HepG2 (cell line): Measurements from ENCODE around the gene ZMIZ1. TPM values are rescaled to one million over a fixed set of nuclear protein-coding genes. Genes with fewer than 3 reads are reported as not detected.

ENCODE experiments used
- ATAC-seq: fragments of 200-7000 bp; cut with Tn5 transposase; 3 replicates; pipeline ENCODE4 v1.9.1; 2020; ENCODE audit warnings: mild to moderate bottlenecking, moderate library complexity
- BruUV-seq: library from RNA; stranded (reverse); fragments of 400-500 nt; replicated peaks from 2 replicates; lab custom pipeline; 2021; lab: Mats Ljungman, UMichigan
- CTCF ChIA-PET: fragments of 300-600 bp; formaldehyde crosslinking; extraction: SDS; loops from one replicate; lab custom pipeline; 2021; ENCODE audit warnings: low total read pairs, inconsistent platforms, low intra/inter-chr PET ratio; lab: Yijun Ruan, JAX
- POLR2A ChIA-PET: fragments of 350-600 bp; sonication (Branson Sonifier 250); formaldehyde crosslinking; loops from one replicate; lab custom pipeline; 2020; ENCODE audit warnings: antibody characterized with exemption, inconsistent platforms; lab: Yijun Ruan, JAX
- DNase-seq: peaks from one replicate; pipeline ENCODE4 v3.0.0-alpha.2; 2015; ENCODE audit warnings: low spot score
- FAIRE-seq: peaks from 3 replicates; lab custom pipeline; 2011; peaks lifted over from hg19 to GRCh38; lab: Jason Lieb, UNC
- H2AFZ ChIP-seq: one replicate; pipeline ENCODE4 v1.6.1; 2011; ENCODE audit warnings: low read length, inconsistent platforms
- H3K27ac ChIP-seq: fragments of 300-600 bp; 3 replicates; pipeline ENCODE4 v1.8.0; 2011; ENCODE audit warnings: mixed run types, mild to moderate bottlenecking, mixed read lengths, low read length, inconsistent platforms; ENCODE audit not compliant: insufficient read depth; ENCODE audit errors: extremely low read length
- H3K27me3 ChIP-seq, 2 experiments: fragments of 200-600 bp in 1 of 2; 2 replicates in 1 of 2; 3 replicates in 1 of 2; pipeline versions ENCODE4 v1.6.0 to v1.8.0; 2011; ENCODE audit warnings: low read length in 2 of 2, mild to moderate bottlenecking in 2 of 2, moderate library complexity in 2 of 2, inconsistent platforms in 1 of 2; ENCODE audit not compliant: insufficient read depth in 2 of 2, control insufficient read depth in 1 of 2
- H3K36me3 ChIP-seq, 2 experiments: fragments of 200-600 bp in 1 of 2; replicated peaks in 1 of 2; 2 replicates in 1 of 2; 3 replicates in 1 of 2; pipeline versions ENCODE4 v1.5.1 to v1.8.0; 2011; ENCODE audit warnings: low read length in 2 of 2, inconsistent platforms in 1 of 2; ENCODE audit not compliant: insufficient read depth in 2 of 2, control insufficient read depth in 1 of 2
- H3K4me1 ChIP-seq: 2 replicates; pipeline ENCODE4 v1.5.1; 2012; ENCODE audit warnings: low read length, inconsistent platforms; ENCODE audit not compliant: insufficient read depth
- H3K4me2 ChIP-seq: 2 replicates; pipeline ENCODE4 v1.6.0; 2011; ENCODE audit warnings: low read depth, low read length, inconsistent platforms
- H3K4me3 ChIP-seq, 3 experiments: fragments of 200-600 bp in 1 of 3; sonication (generic), shearing (Covaris generic) in 1 of 3; replicated peaks in 1 of 3; 2 replicates each; pipeline ENCODE4 v1.5.1; 2011 to 2016; ENCODE audit warnings: low read length in 3 of 3, inconsistent platforms in 2 of 3, low read depth in 2 of 3, mild to moderate bottlenecking in 2 of 3, control low read depth in 1 of 3, mixed read lengths in 1 of 3; ENCODE audit not compliant: insufficient read depth in 1 of 3
- H3K79me2 ChIP-seq: one replicate; pipeline ENCODE4 v1.6.1; 2011; ENCODE audit warnings: low read length, inconsistent platforms; ENCODE audit not compliant: insufficient read depth
- H3K9ac ChIP-seq: 2 replicates; pipeline ENCODE4 v1.6.0; 2011; ENCODE audit warnings: mild to moderate bottlenecking, low read depth, low read length, inconsistent platforms; ENCODE audit not compliant: insufficient read depth
- H3K9me3 ChIP-seq: 2 replicates; pipeline ENCODE4 v1.5.1; 2012; ENCODE audit warnings: mild to moderate bottlenecking, low read length
- H4K20me1 ChIP-seq: 2 replicates; pipeline ENCODE4 v1.6.0; 2011; ENCODE audit warnings: inconsistent platforms, mild to moderate bottlenecking, low read length, moderate library complexity; ENCODE audit not compliant: insufficient read depth
- NCOA2 ChIP-seq: sonication (generic); formaldehyde crosslinking; IDR thresholded peaks from 2 replicates; pipeline ENCODE4 v1.8.0; 2022; ENCODE audit warnings: inconsistent platforms
- NFKB2 ChIP-seq: sonication (generic); formaldehyde crosslinking; IDR thresholded peaks from 2 replicates; pipeline ENCODE4 v1.4.0; 2020; ENCODE audit warnings: missing genetic modification reagents, borderline replicate concordance
- ZNF629 ChIP-seq: sonication (generic); formaldehyde crosslinking; conservative IDR thresholded peaks from 2 replicates; pipeline ENCODE4 v1.5.0; 2020; ENCODE audit warnings: missing genetic modification reagents
- WGBS: methylation state at CpG from one replicate; pipeline ENCODE4 v1.1.6; 2017; ENCODE audit warnings: low lambda C conversion rate; 5-methylcytosine and 5-hydroxymethylcytosine counted together
- in situ Hi-C: cut with HindIII; loops from 2 replicates; pipeline ENCODE4 v1.10.0; 2017; ENCODE audit warnings: low pct_unique_long_range_greater_than_20kb; ENCODE audit not compliant: extremely low pct_ligation_motif_present
- intact Hi-C: fragments of 100-400 bp; cut with micrococcal nuclease; formaldehyde crosslinking; loops from one replicate; pipeline ENCODE4 v1.10.0; 2022; ENCODE audit not compliant: unreplicated experiment
- polyA plus RNA-seq, 8 experiments: library from polyadenylated mRNA; depleted of rRNA in 3 of 8; stranded (reverse) in 7 of 8; unstranded in 1 of 8; fragments of >200 nt; fragmentation: Illumina TruSeq in 4 of 8; extraction: Trizol in 4 of 8; gene quantifications; 2 replicates each; pipeline versions ENCODE4 v1.2.1 to v1.2.3, GENCODE V29; 2011 to 2016; ENCODE audit warnings: low read depth in 4 of 8, missing spikeins in 1 of 8, mixed read lengths in 1 of 8; ENCODE audit not compliant: insufficient read depth in 1 of 8
- total RNA-seq, 5 experiments: library from RNA; depleted of rRNA; stranded (reverse); fragments of >200 nt; fragmentation: Illumina TruSeq; extraction: Trizol; gene quantifications; 2 replicates each; pipeline ENCODE4 v1.2.3, GENCODE V29; 2016; ENCODE audit warnings: low read depth in 1 of 5
- TF ChIP-seq, protein P1 (sequence below): sonication (generic); formaldehyde crosslinking; IDR thresholded peaks from 2 replicates; pipeline ENCODE4 v1.5.1; 2020; ENCODE audit warnings: mild to moderate bottlenecking, missing genetic modification reagents, moderate library complexity

Gene ZMIZ1
- total and polyA plus RNA-seq, 2 of the 13 experiments (the other 11 are each of a cell fraction or from before 2014, with no cell fraction given): 5.3 to 10.2 TPM

DNA sequence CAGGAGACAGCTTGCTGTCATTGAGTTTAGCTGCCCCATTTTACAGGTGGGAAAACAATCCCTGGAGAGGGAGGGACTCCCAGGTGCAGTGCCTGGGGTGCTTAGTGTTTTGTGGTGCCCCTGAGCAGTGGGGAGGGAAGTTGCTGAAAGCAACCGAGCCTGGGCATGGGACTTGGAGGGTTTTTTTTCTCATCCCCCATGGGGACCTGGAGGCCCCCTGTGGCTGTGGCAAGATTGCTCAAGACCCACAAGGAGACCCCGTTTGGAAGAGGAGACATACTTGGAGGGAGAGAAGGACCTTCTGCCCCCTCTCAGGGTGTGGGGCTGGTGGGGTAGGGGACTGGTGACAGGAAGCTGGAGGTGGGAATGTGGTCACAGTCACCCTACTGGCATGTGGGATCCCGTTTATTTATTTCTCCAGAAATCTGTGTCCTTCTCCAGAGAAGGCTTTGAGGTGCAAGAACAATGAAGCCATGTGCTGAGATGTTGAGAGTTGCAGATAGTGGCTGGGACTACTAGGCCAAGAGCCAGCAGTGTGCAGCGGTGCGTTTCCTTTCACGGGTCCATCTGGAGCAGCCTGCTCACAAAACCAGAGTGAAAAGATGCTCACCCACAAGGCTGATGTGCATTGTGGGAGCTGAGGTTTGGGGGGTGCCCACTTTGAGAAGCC lies 21.5 kb downstream of the ZMIZ1 start:
- H3K4me2 ChIP-seq: no peak overlapping the region
- H3K27me3 ChIP-seq: no peaks in the 10 kb centered on the region
- peaks cover 94% of the 10 kb centered on the region for H3K4me1 ChIP-seq
- H3K4me3 ChIP-seq: no peak overlapping the region
- H3K79me2 ChIP-seq: peaks cover 94% of the 10 kb centered on the region
- no peaks in the 10 kb centered on the region for H3K9me3 ChIP-seq
- no peak overlapping the region for H2AFZ ChIP-seq
- FAIRE-seq: no peak
- CTCF ChIA-PET: no interaction called here
- POLR2A ChIA-PET: no interaction called here
- WGBS: 72% methylated on average over 6 of the region's 6 CpGs
- intact Hi-C loops (loop anchor here (5.0 kb wide), 1 partner anchor 37 kb away; no protein-coding TSS in a partner anchor), in situ Hi-C loops (loop anchor here (25.0 kb wide), 1 partner anchor 97 kb away; no protein-coding TSS in a partner anchor)
- BruUV-seq: no TSS peak
- peak overlapping the region; percentile 11 for H3K27ac ChIP-seq
- ATAC-seq: no peak
- TF ChIP-seq ZNF629 (peak; percentile 23; the same call in 1 of the 2 replicates), NFKB2 (no peak)
- peaks cover 13 to 36% of the 10 kb centered on the region in 2 experiments; a peak in 3 of 5 replicates for H3K36me3 ChIP-seq
- H4K20me1 ChIP-seq: peaks cover 94% of the 10 kb centered on the region
- DNase-seq: no peak
- no peak overlapping the region for H3K9ac ChIP-seq

- Histone ChIP-seq H3K27me3 (no peaks in the 10 kb centered on the region), H2AFZ (no peak overlapping the region), H3K4me1 (peaks cover 94% of the 10 kb centered on the region), H3K36me3 (peaks cover 12 to 25% of the 10 kb centered on the region in 2 experiments; a peak in 3 of 5 replicates), H3K79me2 (peaks cover 93% of the 10 kb centered on the region), H3K9ac (no peak overlapping the region), H3K4me2 (no peak overlapping the region), H4K20me1 (peaks cover 89% of the 10 kb centered on the region), H3K4me3 (no peak overlapping the region), H3K9me3 (no peaks in the 10 kb centered on the region), H3K27ac (peak overlapping the region; percentile 27)
- no TSS peak for BruUV-seq
- intact Hi-C loops (loop anchor here (5.0 kb wide), 1 partner anchor 35 kb away; no protein-coding TSS in a partner anchor), in situ Hi-C loops (loop anchor here (25.0 kb wide), 1 partner anchor 95 kb away; no protein-coding TSS in a partner anchor)
- CTCF ChIA-PET: no interaction called here
- TF ChIP-seq NCOA2 (CRISPR knock-in tag): no peak
- TF ChIP-seq, protein P1, sequence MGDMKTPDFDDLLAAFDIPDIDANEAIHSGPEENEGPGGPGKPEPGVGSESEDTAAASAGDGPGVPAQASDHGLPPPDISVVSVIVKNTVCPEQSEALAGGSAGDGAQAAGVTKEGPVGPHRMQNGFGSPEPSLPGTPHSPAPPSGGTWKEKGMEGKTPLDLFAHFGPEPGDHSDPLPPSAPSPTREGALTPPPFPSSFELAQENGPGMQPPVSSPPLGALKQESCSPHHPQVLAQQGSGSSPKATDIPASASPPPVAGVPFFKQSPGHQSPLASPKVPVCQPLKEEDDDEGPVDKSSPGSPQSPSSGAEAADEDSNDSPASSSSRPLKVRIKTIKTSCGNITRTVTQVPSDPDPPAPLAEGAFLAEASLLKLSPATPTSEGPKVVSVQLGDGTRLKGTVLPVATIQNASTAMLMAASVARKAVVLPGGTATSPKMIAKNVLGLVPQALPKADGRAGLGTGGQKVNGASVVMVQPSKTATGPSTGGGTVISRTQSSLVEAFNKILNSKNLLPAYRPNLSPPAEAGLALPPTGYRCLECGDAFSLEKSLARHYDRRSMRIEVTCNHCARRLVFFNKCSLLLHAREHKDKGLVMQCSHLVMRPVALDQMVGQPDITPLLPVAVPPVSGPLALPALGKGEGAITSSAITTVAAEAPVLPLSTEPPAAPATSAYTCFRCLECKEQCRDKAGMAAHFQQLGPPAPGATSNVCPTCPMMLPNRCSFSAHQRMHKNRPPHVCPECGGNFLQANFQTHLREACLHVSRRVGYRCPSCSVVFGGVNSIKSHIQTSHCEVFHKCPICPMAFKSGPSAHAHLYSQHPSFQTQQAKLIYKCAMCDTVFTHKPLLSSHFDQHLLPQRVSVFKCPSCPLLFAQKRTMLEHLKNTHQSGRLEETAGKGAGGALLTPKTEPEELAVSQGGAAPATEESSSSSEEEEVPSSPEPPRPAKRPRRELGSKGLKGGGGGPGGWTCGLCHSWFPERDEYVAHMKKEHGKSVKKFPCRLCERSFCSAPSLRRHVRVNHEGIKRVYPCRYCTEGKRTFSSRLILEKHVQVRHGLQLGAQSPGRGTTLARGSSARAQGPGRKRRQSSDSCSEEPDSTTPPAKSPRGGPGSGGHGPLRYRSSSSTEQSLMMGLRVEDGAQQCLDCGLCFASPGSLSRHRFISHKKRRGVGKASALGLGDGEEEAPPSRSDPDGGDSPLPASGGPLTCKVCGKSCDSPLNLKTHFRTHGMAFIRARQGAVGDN (CRISPR knock-in tag): peak; percentile 55
- DNase-seq: no peak
- WGBS: 88% methylated on average over 8 of the region's 10 CpGs
- FAIRE-seq: no peak
- POLR2A ChIA-PET: interaction anchor here (2.7 kb wide), 1 partner anchor 8 kb away, joined by 8 read pairs; no protein-coding TSS in a partner anchor
- ATAC-seq: no peak
Observed at GRCh38 chr10:79092292-79092896, 23.6 kb downstream of the ZMIZ1 start.
